Middle frontal gyrus (tissue), 1 donor: Measurements from ENCODE around the gene MRPL14.

ENCODE experiments used
- DNase-seq: peaks from one replicate; pipeline ENCODE4 v3.0.0-alpha.2; 2015; ENCODE audit warnings: low spot score; ENCODE audit errors: extremely low spot score

MRPL14 gene

DNA sequence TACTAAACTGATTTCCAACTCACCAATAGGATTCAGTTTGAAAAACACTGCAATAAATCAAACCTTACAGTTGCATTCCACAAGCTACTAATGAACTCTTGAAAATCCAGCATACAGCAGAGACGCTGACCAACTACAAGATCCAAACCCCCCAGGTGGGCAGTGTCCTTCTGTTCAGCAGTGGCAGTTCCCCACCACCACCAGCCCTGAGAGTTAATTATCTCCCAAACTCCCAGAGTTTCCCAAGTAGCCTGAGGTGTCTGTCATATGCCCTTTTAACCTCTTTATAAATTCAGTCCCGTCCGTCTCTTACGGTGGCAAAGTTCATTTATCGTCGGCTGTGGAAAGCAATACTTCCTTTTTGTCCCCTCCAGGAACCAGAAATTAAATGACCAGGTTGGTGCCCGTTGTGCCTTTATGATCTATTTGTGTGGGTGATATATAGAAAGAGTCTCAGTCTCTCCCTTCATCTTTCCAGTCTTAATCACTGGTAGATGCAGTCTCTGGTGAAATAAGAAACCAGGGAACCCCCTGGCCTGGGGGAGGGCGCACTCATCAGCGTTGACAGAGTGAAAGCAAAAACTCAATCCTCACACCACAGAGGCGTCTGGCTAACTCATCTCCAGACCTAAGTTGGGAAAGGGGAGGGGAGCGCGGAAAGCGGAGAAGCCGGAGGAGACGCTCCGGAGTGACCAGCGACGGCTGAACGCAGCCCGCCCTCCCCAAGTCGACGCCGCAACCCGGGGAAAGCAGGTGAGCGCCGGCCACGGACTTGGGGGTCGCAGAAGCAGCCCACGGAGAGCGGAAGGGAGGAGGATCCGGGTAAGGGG is 717 bp downstream of the MRPL14 start:
- no peak for DNase-seq

DNA sequence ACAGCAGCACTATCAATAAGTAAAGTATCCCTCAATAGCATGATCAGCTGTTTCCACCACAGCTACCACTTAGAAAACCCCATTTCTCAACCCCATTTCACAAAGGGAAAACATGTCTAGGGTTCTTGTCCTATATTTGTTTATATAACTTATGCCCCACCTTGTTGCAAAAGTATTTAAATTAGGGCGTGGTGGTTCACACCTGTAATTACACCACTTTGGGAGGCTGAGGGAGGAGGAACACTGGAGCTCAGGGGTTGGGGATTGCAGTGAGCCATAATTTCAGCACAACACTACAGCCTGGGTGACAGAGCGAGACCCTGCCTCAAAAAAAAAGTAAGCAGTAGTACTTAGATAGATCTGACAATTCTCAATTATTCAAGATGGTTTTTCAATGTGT is 3.7 kb downstream of the MRPL14 start:
- DNase-seq, result no peak

DNA sequence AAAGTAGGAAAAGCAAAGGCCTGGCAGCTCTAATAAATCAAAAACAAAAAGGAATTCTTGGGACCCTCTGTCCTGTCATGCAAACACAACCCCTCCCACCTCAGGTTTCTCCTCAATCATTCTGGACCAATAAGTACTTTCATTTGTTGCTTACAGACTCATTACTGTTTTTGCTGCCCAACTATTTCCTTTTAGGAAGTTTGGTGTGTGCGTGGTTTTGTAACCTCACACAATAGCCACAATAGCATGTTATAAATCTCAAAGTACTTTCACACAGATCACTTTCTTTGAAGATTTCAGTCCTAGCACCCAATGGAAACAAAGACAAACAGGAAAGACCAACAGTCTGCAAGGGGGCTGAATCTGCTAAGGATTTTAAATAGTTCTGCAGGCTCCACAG is 4.5 kb downstream of the MRPL14 start:
- DNase-seq, result no peak

GRCh38 chr6:44120692-44121443 is 6.4 kb downstream of the MRPL14 start:
- DNase-seq, result no peak

DNA sequence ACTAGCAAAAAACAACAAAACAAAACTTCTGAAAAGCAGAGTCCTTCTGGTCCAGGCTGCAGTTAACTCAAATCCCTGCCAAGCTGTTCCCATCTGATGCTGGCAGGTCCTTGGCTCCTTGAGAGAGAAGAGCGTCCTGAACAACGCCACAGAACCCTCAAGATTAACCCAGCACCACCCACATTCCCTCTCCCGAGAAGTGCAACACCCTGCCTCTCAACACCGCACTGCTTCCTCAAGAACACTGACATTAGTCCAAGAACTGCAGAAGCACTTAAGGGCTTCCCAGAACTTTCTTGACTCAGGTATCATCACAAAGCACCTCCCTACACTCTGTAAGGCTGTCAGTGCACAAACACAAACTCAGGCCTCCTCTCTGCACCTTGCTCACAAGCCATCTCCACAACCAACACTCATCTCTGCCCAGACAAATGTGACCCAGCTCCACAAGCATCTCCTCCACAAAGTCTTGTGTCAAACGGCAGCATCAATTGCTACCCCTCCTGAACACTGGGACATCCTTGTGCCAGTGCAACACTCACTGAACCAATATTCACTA is 7.5 kb downstream of the MRPL14 start:
- no peak for DNase-seq

- DNase-seq, result no peak
Observed at GRCh38 chr6:44117397-44118128, 9.7 kb downstream of the MRPL14 start.

DNA sequence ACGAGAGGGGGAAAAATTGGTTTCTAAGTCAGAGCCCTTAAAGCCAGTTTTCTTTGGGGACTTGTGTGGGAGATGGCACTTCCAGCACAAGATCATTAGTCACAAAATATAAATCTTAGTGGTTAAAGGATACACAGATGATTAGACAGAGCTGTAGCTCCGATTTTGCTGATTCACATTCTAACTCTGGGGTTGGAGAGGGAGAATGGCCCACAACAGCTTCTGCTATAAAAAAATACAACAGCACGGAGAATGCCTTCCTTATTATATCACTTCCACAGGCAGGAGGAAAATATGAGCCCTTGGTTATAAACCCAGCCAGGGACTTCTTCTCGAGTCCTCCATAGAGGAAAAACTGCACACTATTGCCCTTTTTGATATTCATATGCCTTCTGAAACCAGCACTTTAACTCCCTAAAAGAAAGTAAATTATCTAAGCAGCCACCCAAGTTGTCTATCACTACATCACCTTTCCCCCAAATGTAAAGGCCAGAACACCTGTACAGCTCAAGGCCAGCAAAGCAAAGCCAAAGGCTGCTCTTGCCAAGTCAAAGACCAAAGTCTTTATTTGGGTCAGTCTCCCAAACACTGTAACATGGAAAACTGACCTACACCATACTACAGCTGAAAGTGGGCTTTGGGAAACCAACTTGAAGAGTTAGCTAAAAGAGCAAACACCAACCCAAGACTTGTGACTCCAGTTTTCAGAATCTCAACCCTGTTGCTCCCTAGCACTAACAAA is 10.4 kb downstream of the MRPL14 start:
- DNase-seq, result no peak

DNA sequence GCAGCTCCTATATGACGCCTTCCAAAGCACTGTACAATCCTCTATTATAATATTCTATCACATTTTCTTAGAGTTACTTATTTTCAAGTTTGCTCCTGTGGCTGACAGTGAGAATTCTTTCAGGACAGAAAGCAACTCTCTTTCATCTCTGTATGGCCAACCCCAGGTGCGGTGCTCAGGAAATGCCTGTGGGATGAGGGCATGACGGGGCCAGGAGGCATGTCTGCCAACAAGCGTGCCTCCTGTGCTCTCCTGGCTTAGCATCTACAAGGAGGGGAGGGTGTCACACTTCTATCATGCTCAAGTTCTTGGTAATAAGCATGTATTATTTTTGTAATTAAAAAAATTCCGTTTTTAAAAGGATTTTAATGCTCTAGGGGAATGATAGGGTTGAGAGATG is 11.4 kb downstream of the MRPL14 start:
- DNase-seq, result no peak

DNA sequence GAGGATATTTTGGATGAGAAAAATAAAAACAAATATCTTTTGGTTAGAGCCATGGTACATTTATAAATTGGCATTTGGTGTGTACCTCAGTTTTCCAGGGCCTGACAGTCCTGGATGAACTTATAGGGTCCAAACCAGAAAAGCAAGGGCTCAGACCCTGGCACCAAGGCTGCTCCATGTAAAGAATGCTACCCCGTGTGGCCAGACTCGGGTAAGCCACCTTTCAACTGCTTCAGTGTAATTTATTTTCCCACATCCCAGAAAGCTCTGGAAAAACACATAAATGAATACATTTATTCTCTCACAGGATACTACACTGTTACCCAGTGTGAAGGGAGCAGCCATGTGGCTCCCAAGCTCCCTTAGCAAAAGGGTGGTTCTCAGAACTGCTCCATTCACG is 13.8 kb downstream of the MRPL14 start:
- no peak for DNase-seq

- no peak for DNase-seq
Observed at GRCh38 chr6:44111434-44112417, 15.5 kb downstream of the MRPL14 start.

GRCh38 chr6:44110966-44111365 is 16.3 kb downstream of the MRPL14 start:
- DNase-seq, result no peak

- DNase-seq, result no peak
Observed at GRCh38 chr6:44110005-44110676, 17.1 kb downstream of the MRPL14 start.

DNA sequence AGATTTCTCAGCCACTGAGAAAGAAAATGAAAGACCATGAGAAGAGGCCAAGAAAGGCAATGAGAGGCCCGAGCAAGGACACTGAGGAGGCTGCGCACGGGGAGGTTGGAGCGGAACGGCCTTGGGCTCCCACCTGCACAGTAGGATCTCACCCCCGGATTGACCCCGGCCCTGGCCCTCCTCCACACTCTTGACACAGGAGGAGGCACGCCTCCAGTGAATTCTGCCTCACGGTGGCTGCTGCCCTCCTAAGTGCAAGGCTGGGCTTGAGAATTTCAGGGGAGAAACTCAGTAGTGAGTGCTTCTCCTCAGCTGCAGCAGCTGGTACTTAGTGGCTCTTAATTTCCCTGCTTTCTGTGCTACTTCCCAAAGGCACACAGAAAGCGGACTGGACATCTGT is 18.0 kb downstream of the MRPL14 start:
- no peak for DNase-seq

GRCh38 chr6:44108471-44108870 is 18.8 kb downstream of the MRPL14 start:
- no peak for DNase-seq

GRCh38 chr6:44107017-44107416 is 20.2 kb downstream of the MRPL14 start:
- DNase-seq, result no peak

DNA sequence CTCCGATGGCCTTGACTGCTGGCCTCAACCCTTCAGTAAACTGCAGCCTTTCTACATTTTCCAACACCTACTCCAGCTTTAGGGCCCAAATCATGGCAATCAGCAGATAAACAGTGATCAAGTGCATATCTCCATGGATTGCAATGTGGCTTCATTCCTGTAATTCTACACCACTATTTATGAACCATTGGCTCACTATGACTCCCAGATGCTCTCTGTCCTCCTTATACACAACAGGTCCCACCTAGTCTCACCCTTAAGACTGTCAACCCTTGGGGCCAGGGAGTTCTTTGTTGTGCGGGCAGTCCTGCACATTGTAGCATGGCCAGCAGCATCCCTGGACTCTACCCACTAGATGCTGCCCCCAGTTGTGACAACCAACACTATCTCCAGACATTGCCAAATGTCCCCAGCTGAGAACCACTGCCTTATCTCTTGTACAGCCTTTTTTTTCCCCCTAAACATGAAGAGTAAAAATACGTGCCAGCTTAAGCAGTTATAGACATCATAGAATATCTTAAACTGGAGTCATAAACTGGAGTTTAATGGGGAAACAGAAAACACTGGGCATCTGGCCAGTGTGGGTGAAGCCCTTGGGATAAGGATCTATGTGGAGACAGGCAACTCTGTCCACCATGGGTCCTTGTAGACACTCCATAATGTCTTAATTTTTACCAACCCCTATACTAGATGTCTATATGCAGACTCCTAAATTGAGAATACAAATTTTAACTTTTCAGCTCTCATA is 21.1 kb downstream of the MRPL14 start:
- DNase-seq, result no peak

- no peak for DNase-seq
Observed at GRCh38 chr6:44105146-44105545, 22.1 kb downstream of the MRPL14 start.

DNA sequence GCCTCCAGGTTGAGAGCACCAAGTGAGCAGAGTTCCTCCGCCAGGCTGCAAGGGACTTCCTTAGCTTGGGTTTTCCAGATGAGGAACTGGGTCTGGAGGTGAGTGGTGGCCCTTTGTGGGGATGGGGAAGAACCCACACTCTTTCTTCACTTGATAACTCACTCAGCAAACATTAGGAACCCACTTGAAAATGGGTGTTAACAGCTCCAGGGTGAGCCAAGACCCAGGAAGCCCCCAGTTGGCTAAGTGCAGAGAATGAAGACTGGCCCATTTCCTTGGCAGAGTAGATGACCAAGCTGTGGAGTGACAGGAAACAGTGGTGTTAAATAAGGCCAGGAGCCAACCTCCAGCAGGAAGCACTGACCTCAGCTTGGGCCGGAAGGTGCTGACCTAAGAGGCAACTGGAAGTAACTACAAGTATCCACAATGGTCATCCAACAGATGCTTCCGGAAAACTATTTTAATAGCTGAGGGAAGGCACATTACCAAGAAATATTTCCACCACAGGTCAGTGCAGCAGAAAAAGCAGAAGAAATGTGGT is 22.7 kb downstream of the MRPL14 start:
- no peak for DNase-seq
